ENCODE data around the gene CHN1. TPM values are rescaled to one million over a fixed set of nuclear protein-coding genes. Genes with fewer than 3 reads are reported as not detected.

CHN1 gene
- total RNA-seq, 4 donors from 2014 or later, result 5.8 to 24.7 (median 9.3) TPM

DNA sequence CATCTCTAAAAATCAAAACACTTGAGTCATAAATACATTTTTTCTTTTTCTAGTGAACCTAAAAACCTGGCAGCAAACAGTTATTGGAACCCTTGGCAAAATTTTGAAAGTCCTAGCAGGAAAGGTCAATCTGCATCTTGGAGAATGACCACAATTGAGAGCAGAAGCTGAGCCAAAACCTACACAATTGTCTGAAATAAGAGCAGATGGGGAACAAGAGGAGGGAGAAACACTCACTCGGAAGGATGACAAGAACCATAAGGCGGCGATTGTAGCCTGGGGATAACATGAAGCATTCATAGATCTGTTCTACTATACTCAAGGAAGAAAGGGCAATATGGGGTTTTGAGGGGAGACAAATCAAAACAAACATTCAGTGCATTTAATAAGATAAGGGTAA is 117.0 kb downstream of the CHN1 start:
- TF ChIP-seq, protein P1, sequence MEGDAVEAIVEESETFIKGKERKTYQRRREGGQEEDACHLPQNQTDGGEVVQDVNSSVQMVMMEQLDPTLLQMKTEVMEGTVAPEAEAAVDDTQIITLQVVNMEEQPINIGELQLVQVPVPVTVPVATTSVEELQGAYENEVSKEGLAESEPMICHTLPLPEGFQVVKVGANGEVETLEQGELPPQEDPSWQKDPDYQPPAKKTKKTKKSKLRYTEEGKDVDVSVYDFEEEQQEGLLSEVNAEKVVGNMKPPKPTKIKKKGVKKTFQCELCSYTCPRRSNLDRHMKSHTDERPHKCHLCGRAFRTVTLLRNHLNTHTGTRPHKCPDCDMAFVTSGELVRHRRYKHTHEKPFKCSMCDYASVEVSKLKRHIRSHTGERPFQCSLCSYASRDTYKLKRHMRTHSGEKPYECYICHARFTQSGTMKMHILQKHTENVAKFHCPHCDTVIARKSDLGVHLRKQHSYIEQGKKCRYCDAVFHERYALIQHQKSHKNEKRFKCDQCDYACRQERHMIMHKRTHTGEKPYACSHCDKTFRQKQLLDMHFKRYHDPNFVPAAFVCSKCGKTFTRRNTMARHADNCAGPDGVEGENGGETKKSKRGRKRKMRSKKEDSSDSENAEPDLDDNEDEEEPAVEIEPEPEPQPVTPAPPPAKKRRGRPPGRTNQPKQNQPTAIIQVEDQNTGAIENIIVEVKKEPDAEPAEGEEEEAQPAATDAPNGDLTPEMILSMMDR (IDR thresholded peaks at IDR 0.05; ENCODE audit: low read depth), result no peak

- TF ChIP-seq, protein P1 (IDR thresholded peaks at IDR 0.05; ENCODE audit: low read depth), result no peak
Measured at GRCh38 chr2:174882416-174882815, 122.8 kb downstream of the CHN1 start.

GRCh38 chr2:174881678-174882077 is 123.5 kb downstream of the CHN1 start:
- TF ChIP-seq, protein P1 (IDR thresholded peaks at IDR 0.05; ENCODE audit: low read depth), result no peak

- TF ChIP-seq, protein P1 (IDR thresholded peaks at IDR 0.05; ENCODE audit: low read depth), result no peak
Measured at GRCh38 chr2:174878537-174879147, 126.5 kb downstream of the CHN1 start.

GRCh38 chr2:174877751-174878150 is 127.4 kb downstream of the CHN1 start:
- TF ChIP-seq, protein P1 (IDR thresholded peaks at IDR 0.05; ENCODE audit: low read depth), result no peak

DNA sequence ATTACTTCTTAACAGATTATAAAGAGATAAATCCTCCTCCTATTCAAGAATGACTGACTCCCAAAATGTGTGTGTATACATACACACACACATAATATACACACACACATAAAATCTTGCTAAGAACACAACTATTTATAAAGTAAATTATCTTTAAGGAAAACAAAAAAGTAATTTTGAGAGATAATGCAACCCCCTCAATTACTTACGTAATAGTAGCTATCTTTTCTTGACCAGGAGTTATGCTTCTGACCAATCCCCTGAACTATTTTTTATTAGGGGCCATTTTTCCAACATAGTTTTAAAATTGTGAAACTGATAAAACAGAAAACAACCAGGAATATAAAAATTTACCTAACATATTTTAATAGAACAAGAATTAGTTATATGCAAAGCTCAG is 127.9 kb downstream of the CHN1 start:
- TF ChIP-seq, protein P1 (IDR thresholded peaks at IDR 0.05; ENCODE audit: low read depth), result no peak

- TF ChIP-seq, protein P1 (IDR thresholded peaks at IDR 0.05; ENCODE audit: low read depth), result no peak
Measured at GRCh38 chr2:174874085-174874484, 131.1 kb downstream of the CHN1 start.

All from subcutaneous adipose tissue (tissue), 4 donors.